GM18867 (cell line): Measurements from ENCODE around the gene CTTN.
A peak's percentile ranks its signal among the peaks of the same experiment; 100 is the strongest.
"Not testable (repeated sequence)": the region's sequence is repeated elsewhere in the genome, so short reads cannot be mapped to it uniquely, and the experiment has no call there.

Experiments
- ATAC-seq: cut with Tn5 transposase; IDR thresholded peaks from one replicate; pipeline ENCODE4 v1.9.1; 2021; ENCODE audit warnings: mild to moderate bottlenecking, moderate library complexity; ENCODE audit not compliant: unreplicated experiment

Gene CTTN

DNA sequence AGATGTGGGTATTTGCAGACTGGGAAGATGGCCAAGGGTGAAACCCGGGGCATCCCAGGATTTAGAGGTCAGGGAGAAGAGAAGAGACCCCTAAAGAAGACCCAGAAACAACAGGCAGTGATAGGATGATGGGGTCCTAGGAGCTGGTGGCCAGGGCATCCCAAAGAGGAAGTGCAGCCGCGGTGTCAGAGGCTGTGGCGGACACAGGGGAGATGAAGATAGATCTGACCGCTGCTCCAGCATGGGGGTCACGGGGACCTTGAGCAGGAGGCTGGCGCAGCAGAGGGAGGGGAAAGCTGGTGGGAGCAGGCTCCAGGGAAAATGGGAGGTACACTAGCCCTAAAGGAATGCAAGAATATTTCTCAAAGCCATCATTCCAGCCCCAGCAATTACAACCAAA, 47.3 kb downstream of the CTTN start:
- ATAC-seq: no peak

GRCh38 chr11:70448983-70449567, 50.7 kb downstream of the CTTN start:
- no peak for ATAC-seq

DNA sequence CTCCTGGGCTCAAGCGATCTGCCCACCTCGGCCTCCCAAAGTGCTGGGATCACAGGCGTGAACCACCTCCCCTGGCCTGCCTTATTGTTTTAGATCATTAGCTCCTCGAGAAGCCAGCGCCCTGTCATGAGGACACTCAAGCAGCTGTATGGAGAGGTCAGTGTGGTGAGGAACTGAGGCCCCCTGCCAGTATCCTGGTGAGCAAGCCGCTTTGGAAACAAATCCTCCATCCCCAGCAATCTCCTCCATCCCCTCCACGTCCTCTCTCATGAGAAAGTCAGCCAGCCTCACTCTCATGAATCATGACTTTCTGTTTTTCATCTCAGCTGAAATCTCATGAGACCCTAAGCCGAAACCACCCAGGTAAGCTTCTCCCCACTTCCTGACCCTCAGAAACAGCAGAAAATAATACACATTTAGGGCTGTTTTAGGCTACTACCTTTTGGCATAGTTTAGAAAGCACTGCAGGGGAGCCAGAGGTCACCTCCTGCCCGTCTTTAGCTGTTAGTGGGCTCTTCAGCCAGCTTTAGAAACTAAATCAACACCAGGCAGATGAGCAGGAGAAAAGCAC, 56.0 kb downstream of the CTTN start:
- ATAC-seq: no peak

- ATAC-seq: not testable (repeated sequence)
Observed at GRCh38 chr11:70454811-70455210, 56.5 kb downstream of the CTTN start.

DNA sequence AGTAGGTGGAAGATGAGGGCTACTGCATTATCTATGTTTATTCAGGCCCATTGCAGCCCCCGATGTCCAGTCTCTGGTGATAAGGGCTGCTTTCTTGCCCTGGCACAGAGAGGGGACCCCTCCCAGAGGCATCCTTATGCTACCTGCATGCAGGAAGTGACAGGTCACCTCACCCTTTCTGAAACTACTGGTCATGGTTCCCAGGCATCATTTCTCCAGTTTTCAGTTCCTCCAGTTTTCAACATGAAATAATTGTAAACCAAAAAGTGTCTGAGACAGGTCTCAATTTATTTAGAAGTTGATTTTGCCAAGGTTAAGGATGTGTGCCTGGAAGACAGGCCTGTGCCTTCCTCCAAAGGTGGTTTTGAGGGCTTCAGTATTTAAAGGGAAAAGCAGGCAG, 57.0 kb downstream of the CTTN start:
- no peak for ATAC-seq

DNA sequence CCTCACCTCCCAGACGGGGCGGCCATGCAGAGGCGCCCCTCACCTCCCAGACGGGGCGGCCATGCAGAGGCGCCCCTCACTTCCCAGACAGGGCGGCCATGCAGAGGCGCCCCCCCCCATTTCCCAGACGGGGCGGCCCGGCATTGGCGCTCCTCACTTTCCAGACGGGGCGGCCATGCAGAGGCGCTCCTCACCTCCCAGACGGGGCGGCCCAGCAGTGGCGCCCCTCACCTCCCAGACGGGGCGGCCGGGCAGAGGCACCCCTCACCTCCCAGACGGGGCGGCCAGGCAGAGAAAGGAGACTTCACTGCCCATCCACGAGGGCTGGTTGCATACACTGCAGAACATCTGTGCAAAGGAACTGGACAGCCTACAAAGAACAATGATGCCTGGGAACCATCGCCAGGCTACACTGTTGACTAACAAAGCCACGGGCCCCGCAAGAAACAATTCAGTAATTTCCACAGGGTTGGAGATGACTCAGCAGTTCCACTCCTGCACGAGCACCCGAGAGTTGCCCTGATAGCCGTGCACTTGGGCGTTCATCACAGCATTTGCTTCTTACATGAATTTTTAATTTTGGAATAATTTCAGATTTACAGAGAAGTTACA, 58.7 kb downstream of the CTTN start:
- ATAC-seq: no peak

DNA sequence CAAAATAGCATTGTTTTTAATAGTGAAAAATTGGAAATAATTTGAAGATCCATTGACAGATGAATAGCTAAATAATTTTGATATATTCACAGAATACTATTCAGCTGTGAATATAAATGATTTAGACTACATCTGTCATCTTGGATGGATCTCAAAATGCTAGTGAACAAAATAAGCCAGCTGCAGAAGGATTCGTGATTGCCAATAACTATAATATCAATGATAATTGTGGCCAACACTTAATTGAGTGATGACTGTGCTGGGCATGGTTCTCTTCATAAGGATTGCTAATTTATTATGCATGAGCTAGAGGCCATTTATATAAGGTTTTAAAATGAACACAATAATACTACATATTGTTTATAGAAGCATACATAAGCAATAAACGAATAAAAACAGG, 60.4 kb downstream of the CTTN start:
- no peak for ATAC-seq

DNA sequence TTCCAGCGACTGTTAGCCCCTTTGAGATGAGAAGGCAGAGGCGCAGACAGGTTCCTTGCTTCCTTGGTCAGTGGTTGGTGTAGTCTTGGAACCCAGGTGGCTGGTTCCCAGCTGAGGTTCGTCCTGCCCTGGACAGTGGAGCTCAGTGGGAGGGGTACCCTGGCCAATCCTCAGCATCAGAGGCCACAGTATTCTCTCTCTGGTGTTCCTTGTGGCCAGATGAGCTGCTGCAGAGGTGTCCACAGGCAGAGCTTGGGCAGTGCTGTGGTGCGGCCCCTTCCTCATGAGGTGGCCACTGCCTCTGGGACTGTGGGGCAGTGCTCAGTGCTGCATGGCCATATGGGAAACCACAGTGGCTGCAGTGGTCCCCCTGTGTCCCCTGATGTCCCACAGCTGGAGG, 61.8 kb downstream of the CTTN start:
- no peak for ATAC-seq

- ATAC-seq: no peak
Observed at GRCh38 chr11:70460964-70461363, 62.6 kb downstream of the CTTN start.

GRCh38 chr11:70462818-70463477, 64.6 kb downstream of the CTTN start:
- ATAC-seq: no peak

DNA sequence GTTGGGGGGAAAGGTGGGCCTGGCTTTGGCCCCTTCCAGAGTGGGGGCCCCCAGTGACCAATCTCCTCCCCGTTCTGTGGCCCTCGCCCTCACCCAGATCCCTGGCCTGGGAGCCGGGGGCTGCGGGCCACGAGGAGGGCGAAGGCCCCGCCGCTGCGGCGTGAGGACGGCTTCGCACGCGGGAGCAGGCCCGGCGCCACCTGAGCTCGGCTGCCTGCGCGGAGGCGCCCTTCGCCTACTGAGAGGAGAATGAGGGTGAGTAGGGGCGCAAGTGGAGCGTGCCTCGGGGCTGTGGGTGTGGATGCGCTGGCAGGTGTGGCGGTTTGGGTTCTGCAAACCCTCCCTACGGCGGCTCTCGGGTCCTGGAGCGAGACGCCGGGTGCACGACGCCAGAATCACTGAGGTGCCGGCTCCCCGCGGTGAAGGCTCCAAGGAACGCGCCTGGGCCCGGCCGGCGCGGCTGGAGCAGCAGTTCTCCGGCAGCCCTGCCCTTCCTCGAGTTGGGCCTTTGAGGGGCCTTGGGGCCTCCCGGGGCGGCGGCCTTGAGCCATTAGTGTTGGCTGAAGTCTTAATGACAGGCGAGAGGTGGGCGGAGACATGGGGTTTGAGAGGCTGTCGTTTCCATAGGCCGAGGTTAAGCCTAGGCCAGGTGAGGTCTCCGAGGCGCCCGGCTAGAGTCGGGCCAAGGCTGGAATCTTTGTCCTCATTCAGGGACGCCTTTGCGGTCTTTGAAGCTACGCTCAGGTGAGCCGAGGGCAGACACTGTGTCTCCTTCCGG, 65.3 kb downstream of the CTTN start:
- no peak for ATAC-seq

GRCh38 chr11:70464509-70465361, 66.4 kb downstream of the CTTN start:
- no peak for ATAC-seq

DNA sequence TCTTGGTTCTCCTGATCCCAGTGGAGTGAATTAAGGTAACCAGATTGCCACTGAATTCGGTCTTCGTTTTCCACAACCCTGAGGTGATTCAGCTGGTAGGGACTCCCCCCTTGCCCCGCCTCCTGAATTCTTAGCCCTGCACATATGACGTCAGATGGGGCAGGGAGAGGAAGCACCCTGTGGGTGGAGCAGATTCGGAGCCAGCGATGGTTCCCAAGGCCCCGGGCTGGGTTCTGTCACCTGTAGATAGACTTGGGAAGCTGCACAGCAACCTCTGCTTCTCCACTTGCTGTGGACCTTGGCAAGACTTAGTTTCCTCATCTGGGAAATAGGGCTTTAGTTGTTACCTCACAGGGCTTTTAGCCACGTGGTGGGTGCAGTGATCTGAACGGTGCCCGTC, 67.8 kb downstream of the CTTN start:
- no peak for ATAC-seq

DNA sequence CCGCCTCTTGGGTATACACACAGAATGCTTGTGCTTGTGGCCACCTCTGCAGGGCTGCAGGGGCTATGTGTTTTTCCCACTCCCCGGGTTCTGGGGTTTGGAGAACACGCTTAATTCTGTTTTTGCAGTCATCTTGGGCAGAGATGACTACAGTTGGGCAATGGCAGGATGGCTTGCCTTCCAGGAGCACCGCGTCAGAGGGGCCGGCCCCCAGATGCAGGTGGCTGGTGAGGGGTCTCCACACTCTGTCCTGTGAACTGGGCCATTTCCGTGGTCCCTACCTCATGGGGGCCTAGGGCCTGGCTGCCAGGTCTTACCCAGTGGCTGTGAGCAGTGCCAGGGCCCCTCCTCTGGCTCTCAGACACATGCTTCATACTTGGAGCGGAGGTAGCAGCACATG, 68.3 kb downstream of the CTTN start:
- ATAC-seq: no peak

DNA sequence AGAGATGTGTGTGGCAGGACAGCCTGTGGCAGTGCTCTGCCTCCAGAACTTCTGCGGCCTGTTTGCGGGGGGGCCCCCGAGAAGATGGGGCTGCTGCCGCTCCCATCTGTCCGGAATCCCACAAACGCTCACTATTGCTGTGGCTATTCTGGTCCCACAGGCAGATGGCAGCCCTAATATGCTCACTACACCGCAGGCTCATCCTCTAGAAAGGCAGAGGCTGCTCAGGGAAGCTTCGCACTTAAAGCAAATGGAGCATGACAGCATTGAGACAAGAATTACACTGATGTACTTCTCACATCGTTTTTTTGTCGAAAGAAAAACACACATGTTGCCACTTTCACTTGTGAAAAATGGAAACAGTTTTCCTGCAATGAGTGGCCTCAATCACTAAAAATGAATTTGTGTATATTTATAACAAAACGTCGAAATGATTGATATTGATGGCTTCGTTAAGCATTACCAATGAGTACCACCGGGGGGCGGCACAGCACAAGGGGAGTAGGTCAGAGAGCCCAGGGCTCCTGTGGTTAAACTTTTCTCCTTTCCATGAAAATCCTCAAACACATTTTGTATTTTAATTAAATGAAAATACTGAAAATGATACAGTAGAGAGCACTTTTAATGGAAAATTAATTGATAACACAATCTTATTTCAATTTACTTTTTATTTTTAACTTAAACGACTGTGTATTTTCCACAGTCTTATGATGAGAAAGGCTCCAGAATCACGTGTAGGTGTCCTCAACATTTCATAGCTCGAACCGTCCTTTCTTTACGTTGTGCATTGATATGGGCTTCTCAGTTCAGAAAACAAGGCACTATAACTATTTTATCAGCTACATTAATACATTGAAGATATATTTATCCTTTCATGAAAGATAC, 69.1 kb downstream of the CTTN start:
- no peak for ATAC-seq

- ATAC-seq: no peak
Observed at GRCh38 chr11:70468256-70469195, 70.2 kb downstream of the CTTN start.

DNA sequence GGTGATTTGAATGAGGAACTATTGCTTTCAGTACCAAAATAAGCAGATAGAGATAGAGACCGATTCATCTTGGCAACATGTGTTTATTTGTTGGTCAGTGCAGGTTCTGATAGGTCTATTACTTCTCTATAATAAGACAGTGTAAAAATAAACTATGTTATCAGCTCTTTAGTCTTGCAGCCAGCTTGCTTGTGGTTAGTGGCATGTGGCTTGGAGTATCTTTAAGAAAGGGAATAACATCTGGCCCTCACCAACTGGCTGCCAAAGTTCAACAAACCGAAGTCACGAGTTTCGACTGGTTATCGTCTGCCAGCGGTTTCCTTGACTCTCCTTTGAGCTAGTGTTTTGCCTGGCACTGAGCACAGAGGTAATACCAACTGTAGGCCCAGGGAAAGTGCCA, 71.8 kb downstream of the CTTN start:
- ATAC-seq: peak; percentile 70

DNA sequence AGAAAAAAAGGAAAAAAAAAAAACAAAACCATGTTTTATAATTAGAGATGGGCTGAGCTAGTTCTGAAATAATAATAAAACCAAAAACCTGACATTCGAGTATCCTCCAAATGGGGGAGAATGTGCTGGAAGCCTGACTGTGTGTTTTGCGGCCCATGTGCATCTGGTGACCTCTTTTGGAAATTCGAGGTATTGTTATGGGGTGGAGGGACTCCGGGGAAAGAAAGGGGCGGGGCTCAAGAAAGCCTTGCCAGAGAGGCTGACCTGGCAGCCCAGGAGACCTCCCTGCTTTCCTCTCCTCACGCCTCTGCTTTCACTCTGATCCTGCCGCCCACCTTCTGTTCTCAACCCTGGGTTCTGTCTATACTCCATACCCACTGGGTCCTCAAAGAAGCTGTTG, 72.9 kb downstream of the CTTN start:
- ATAC-seq: no peak

GRCh38 chr11:70472240-70472639, 73.9 kb downstream of the CTTN start:
- no peak for ATAC-seq
